ENCODE data around the gene BEND3.

Gene BEND3

DNA sequence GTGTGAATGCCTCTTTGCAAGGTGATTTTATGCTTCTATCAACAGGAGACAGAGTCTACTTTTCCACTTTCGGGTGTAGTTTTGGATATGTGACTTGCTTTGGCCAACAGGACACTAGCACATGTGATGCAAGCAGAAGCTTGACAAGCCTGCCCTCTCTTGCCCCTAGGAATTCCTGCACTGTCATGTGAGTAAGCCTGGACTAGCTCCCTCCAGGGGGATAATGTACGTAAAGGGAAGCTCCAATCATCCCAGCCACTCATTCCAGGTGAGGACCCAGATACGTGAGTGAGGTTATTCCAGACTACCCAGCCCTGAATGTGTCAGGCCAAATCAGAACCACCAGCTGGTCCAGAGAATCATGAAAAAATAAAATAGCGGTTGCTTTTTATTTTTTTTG lies 33.3 kb downstream of the BEND3 start:
- H3K9me3 ChIP-seq = no peaks in the 10 kb centered on the region
- no peak for TF ChIP-seq CTCF (IDR thresholded peaks at IDR 0.05; ENCODE audit: low read depth, low read length)
- DNase-seq = no peak
- H3K27me3 ChIP-seq = no peaks in the 10 kb centered on the region
- H3K4me3 ChIP-seq (ENCODE audit: low read depth, low read length) = no peak overlapping the region
- H3K4me1 ChIP-seq = no peaks in the 10 kb centered on the region
- peaks cover 5% of the 10 kb centered on the region; the same call in 1 of the 2 replicates for H3K36me3 ChIP-seq

- Histone ChIP-seq H3K27me3 (no peaks in the 10 kb centered on the region), H3K36me3 (peaks cover 3% of the 10 kb centered on the region; the same call in 1 of the 2 replicates), H3K9me3 (no peaks in the 10 kb centered on the region), H3K4me1 (no peaks in the 10 kb centered on the region), H3K4me3 (ENCODE audit: low read depth, low read length) (no peak overlapping the region)
- peak; percentile 44 for TF ChIP-seq CTCF (IDR thresholded peaks at IDR 0.05; ENCODE audit: low read depth, low read length)
- DNase-seq = peak; percentile 38
These were observed 35.3 kb downstream of the BEND3 start for GRCh38 chr6:107080036-107080435.

GRCh38 chr6:107079429-107079828 lies 35.9 kb downstream of the BEND3 start:
- Histone ChIP-seq H3K9me3 (no peaks in the 10 kb centered on the region), H3K36me3 (peaks cover 3% of the 10 kb centered on the region; the same call in 1 of the 2 replicates), H3K4me3 (ENCODE audit: low read depth, low read length) (no peak overlapping the region), H3K27me3 (no peaks in the 10 kb centered on the region), H3K4me1 (no peaks in the 10 kb centered on the region)
- TF ChIP-seq CTCF (IDR thresholded peaks at IDR 0.05; ENCODE audit: low read depth, low read length) = peak; percentile 25
- DNase-seq = peak; percentile 40

DNA sequence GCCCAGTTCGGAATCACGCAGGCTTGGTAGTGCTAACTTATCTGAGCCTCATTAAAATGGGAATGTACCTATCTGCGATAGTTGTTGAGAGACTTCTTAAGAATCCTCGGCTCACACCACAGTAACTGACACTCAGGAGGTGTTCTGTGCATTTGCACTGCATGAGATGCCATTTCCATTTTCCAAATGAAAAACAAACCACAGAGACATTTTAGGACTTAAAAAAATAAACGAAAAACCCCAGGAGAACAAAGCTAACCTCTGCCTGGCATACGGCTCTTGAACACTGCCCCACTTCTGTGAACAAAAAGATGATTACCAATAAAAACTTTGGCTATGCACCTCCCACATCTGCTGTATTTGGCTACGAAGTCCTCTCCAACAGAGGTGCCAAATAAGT lies 37.6 kb downstream of the BEND3 start:
- TF ChIP-seq CTCF (IDR thresholded peaks at IDR 0.05; ENCODE audit: low read depth, low read length) = no peak
- no peak overlapping the region for H3K4me3 ChIP-seq (ENCODE audit: low read depth, low read length)
- no peak for DNase-seq
- H3K27me3 ChIP-seq = no peaks in the 10 kb centered on the region
- no peaks in the 10 kb centered on the region for H3K9me3 ChIP-seq
- H3K36me3 ChIP-seq = peaks cover 3% of the 10 kb centered on the region; the same call in 1 of the 2 replicates
- H3K4me1 ChIP-seq = no peaks in the 10 kb centered on the region

- Histone ChIP-seq H3K9me3 (no peaks in the 10 kb centered on the region), H3K27me3 (no peaks in the 10 kb centered on the region), H3K4me1 (no peaks in the 10 kb centered on the region), H3K4me3 (ENCODE audit: low read depth, low read length) (no peak overlapping the region), H3K36me3 (no peaks in the 10 kb centered on the region)
- TF ChIP-seq CTCF (IDR thresholded peaks at IDR 0.05; ENCODE audit: low read depth, low read length) = peak; percentile 24
- no peak for DNase-seq
These were observed 39.3 kb downstream of the BEND3 start for GRCh38 chr6:107075951-107076381.

DNA sequence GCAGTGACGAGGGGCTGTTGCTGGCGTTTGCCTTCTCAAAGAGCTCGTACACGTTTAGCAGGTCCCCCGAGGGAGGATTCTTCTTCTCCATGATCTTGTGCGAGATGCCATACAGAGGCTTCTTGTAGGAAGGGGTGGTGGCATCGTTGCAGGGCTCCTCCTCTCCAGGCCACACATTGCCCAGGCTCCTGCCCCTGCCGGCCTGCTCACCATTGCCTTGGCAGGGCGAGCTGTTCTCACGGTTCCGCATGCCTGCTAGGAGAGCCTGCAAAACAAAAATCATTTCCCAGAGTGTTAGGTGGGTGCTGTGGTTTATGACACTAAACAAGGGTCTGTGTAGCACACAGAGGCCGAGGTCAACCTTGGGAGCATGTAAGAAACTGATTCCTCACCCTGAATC lies 44.6 kb downstream of the BEND3 start:
- H3K36me3 ChIP-seq = peaks cover 10% of the 10 kb centered on the region
- DNase-seq = no peak
- H3K4me1 ChIP-seq = no peaks in the 10 kb centered on the region
- H3K9me3 ChIP-seq = no peaks in the 10 kb centered on the region
- no peak overlapping the region for H3K4me3 ChIP-seq (ENCODE audit: low read depth, low read length)
- TF ChIP-seq CTCF (IDR thresholded peaks at IDR 0.05; ENCODE audit: low read depth, low read length) = no peak
- H3K27me3 ChIP-seq = no peaks in the 10 kb centered on the region
